SH-SY5Y (cell line): ENCODE data around the gene KRTAP5-3.
A peak's percentile ranks its signal among the peaks of the same experiment; 100 is the strongest.

Source experiments
- GATA2 ChIP-seq: IDR thresholded peaks from 2 replicates; pipeline ENCODE4 v1.6.1; 2011; ENCODE audit warnings: mild to moderate bottlenecking, low read depth, low read length
- GATA3 ChIP-seq: IDR thresholded peaks from 2 replicates; pipeline ENCODE4 v1.6.1; 2011; ENCODE audit warnings: low read depth, mild to moderate bottlenecking, low read length, moderate library complexity

- TF ChIP-seq GATA2 (peak; percentile 57), GATA3 (no peak)
These were observed 22.9 kb upstream of the KRTAP5-3 start for GRCh38 chr11:1631066-1631568.
